GM12865 (cell line): Measurements from ENCODE around the gene CDK5RAP1.
A peak's percentile ranks its signal among the peaks of the same experiment; 100 is the strongest.
"Not testable (repeated sequence)": the region's sequence is repeated elsewhere in the genome, so short reads cannot be mapped to it uniquely, and the experiment has no call there.

Source experiments
- DNase-seq: peaks from one replicate; pipeline ENCODE4 v3.0.0; 2010; ENCODE audit warnings: low read depth
- H3K4me3 ChIP-seq: 2 replicates; pipeline ENCODE4 v1.5.1; 2011; ENCODE audit warnings: mild to moderate bottlenecking, low read depth, low read length, control low read depth
- CTCF ChIP-seq: IDR thresholded peaks from 2 replicates; pipeline ENCODE4 v1.5.1; 2011; ENCODE audit warnings: low read length, control low read depth, low read depth, inconsistent platforms; ENCODE audit not compliant: insufficient read depth; ENCODE audit errors: missing control alignments

CDK5RAP1 gene

GRCh38 chr20:33433465-33434234 lies 32.3 kb upstream of the CDK5RAP1 start:
- no peak overlapping the region for H3K4me3 ChIP-seq
- DNase-seq = no peak
- TF ChIP-seq CTCF = no peak

- TF ChIP-seq CTCF = no peak
- no peak overlapping the region for H3K4me3 ChIP-seq
- no peak for DNase-seq
Measured at GRCh38 chr20:33431797-33432381, 30.6 kb upstream of the CDK5RAP1 start.

GRCh38 chr20:33423875-33424274 lies 22.6 kb upstream of the CDK5RAP1 start:
- not testable (repeated sequence) for DNase-seq, H3K4me3 ChIP-seq

GRCh38 chr20:33423141-33423834 lies 22.0 kb upstream of the CDK5RAP1 start:
- no peak for TF ChIP-seq CTCF
- DNase-seq = no peak
- no peak overlapping the region for H3K4me3 ChIP-seq

DNA sequence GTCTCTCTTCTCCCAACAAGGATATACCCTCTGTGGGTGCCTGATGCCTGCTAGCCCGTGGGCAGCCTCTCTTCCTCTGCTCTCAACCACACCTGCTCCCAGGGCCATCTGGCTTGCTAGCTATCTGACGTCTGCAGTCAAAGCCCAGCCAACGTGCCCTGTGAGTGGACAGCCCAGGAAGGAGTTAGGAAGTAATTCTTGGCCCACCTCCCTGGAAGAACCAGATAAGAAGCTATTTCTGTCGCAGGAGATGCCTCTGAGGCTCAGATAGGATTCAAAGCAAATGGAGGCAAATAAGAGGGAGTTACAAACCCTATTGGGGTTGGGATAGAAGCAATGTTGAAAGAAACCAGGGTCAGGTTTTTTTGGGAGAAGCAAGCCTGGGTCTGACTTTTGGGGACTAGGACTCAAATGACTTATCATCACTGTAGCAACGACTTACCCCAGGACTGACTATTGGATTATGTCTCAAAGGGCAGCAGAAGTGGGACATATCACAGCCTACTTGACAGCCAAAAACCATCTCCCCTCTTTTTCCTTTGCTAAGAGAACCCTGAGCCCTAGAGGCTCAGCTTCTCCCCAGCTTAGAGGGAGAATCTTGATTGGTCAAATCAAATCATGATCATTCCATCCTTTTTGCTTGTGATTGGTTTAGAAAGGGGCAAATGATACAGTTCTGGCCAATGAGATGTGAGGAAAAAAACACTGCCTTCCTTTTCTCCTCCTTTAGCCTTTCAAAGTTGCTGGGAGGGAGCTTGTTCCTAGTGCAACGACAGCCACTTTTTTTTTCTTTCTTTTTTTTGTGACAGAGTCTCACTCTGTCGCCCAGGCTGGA lies 18.0 kb upstream of the CDK5RAP1 start:
- H3K4me3 ChIP-seq = no peak overlapping the region
- TF ChIP-seq CTCF = no peak
- no peak for DNase-seq

- no peak for DNase-seq
- TF ChIP-seq CTCF = no peak
- no peak overlapping the region for H3K4me3 ChIP-seq
Measured at GRCh38 chr20:33418033-33418432, 16.7 kb upstream of the CDK5RAP1 start.

DNA sequence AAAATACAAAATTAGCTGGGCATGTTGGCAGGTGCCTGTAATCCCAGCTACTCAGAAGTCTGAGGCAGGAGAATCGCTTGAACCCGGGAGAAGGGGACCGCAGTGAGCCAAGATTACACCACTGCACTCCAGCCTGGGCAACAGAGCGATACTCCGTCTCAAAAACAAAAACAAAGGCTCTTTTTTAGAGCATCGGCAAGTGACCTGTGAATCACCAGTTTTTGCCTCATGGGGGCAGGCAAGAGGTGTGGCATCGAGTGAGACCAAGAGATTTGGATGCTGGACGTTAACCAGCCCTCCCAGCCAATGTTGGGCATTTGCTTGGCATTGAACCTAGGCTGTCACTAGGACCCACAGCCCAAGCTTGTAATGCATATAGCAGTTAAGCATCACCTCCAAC lies 14.6 kb upstream of the CDK5RAP1 start:
- TF ChIP-seq CTCF = peak; percentile 36
- peak; percentile 26 for DNase-seq
- H3K4me3 ChIP-seq = no peak overlapping the region
